A549 (cell line): ENCODE results near the gene ACE. TPM values are rescaled to one million over a fixed set of nuclear protein-coding genes. Genes with fewer than 3 reads are reported as not detected.
A peak's percentile ranks its signal among the peaks of the same experiment; 100 is the strongest.

Experiments used
- ATAC-seq, 2 experiments: fragments of 200-7000 bp in 1 of 2; fragments of >200 bp in 1 of 2; cut with Nextera tagmentation in 1 of 2; cut with Tn5 transposase in 1 of 2; 3 replicates each; pipeline versions ENCODE4 v1.8.0 to v1.9.1; 2018 to 2020; ENCODE audit warnings: mild to moderate bottlenecking in 1 of 2, moderate library complexity in 1 of 2
- CTCF ChIA-PET: fragments of 300-600 bp; sonication (Branson Sonifier 250); formaldehyde crosslinking; extraction: SDS; loops from one replicate; lab custom pipeline; 2021; ENCODE audit warnings: antibody characterized with exemption, inconsistent platforms; lab: Yijun Ruan, JAX
- POLR2A ChIA-PET: fragments of 350-600 bp; formaldehyde crosslinking; extraction: SDS; loops from one replicate; lab custom pipeline; 2021; ENCODE audit warnings: antibody characterized with exemption, inconsistent platforms; lab: Yijun Ruan, JAX
- DNase-seq, 2 experiments: peaks; one replicate each; pipeline versions ENCODE4 v3.0.0 to v3.0.0-alpha.2; 2011 to 2016; ENCODE audit warnings: low read depth in 1 of 2, low spot score in 1 of 2
- FAIRE-seq: peaks from 2 replicates; lab custom pipeline; 2011; peaks lifted over from hg19 to GRCh38; lab: Jason Lieb, UNC
- H3K27ac ChIP-seq, 2 experiments: fragments of >200 bp; sonication (Bioruptor Twin); formaldehyde crosslinking; 3 replicates each; pipeline ENCODE4 v1.5.1; 2016 to 2017
- H3K4me1 ChIP-seq: fragments of >200 bp; sonication (Bioruptor Twin); formaldehyde crosslinking; 3 replicates; pipeline ENCODE4 v1.6.1; 2016
- H3K4me2 ChIP-seq: fragments of >200 bp; sonication (Bioruptor Twin); formaldehyde crosslinking; 3 replicates; pipeline ENCODE4 v1.6.1; 2016
- H3K4me3 ChIP-seq: fragments of >200 bp; sonication (Bioruptor Twin); formaldehyde crosslinking; 3 replicates; pipeline ENCODE4 v1.5.1; 2016
- H3K9me3 ChIP-seq: fragments of >200 bp; sonication (Bioruptor Twin); formaldehyde crosslinking; 3 replicates; pipeline ENCODE4 v1.6.1; 2016
- CBX8 ChIP-seq: fragments of 200-600 bp; sonication (generic); IDR thresholded peaks from 2 replicates; pipeline ENCODE4 v1.6.1; 2016
- CEBPB ChIP-seq, 2 experiments: fragments of >200 bp in 1 of 2; sonication (Bioruptor Twin) in 1 of 2; formaldehyde crosslinking in 1 of 2; IDR thresholded peaks; 2 replicates each; pipeline ENCODE4 v1.6.1; 2012 to 2016
- CTCF ChIP-seq: fragments of >200 bp; sonication (Bioruptor Twin); formaldehyde crosslinking; IDR thresholded peaks from 3 replicates; pipeline ENCODE4 v1.5.1; 2016
- E2F6 ChIP-seq: IDR thresholded peaks from 2 replicates; pipeline ENCODE4 v1.6.1; 2012; ENCODE audit warnings: low read depth, borderline replicate concordance
- EHF ChIP-seq: fragments of 250-450 bp; sonication (Bioruptor Pico); IDR thresholded peaks from 2 replicates; pipeline ENCODE4 v1.5.0; 2020; ENCODE audit warnings: mild to moderate bottlenecking
- EHMT2 ChIP-seq: fragments of 200-600 bp; sonication (generic); IDR thresholded peaks from 2 replicates; pipeline ENCODE4 v1.6.1; 2016; ENCODE audit warnings: antibody characterized with exemption, low read depth, mild to moderate bottlenecking, moderate library complexity
- ELK1 ChIP-seq: fragments of 150-350 bp; IDR thresholded peaks from 2 replicates; pipeline ENCODE4 v1.6.1; 2014; ENCODE audit warnings: low read depth, mild to moderate bottlenecking, low read length
- GATA3 ChIP-seq: IDR thresholded peaks from 2 replicates; pipeline ENCODE4 v1.6.1; 2012; ENCODE audit warnings: borderline replicate concordance
- HDAC2 ChIP-seq: fragments of 200-600 bp; sonication (generic); IDR thresholded peaks from 2 replicates; pipeline ENCODE4 v1.6.1; 2016
- HOXB5 ChIP-seq: fragments of 250-450 bp; sonication (Bioruptor Pico); IDR thresholded peaks from 2 replicates; pipeline ENCODE4 v1.5.0; 2020; ENCODE audit warnings: mild to moderate bottlenecking, moderate library complexity
- JUNB ChIP-seq: fragments of >200 bp; sonication (Bioruptor Twin); formaldehyde crosslinking; IDR thresholded peaks from 2 replicates; pipeline ENCODE4 v1.6.1; 2016
- KDM1A ChIP-seq: fragments of 200-600 bp; sonication (generic); IDR thresholded peaks from 2 replicates; pipeline ENCODE4 v1.6.1; 2016; ENCODE audit warnings: low read depth, mild to moderate bottlenecking
- MAFK ChIP-seq: fragments of 450-650 bp; IDR thresholded peaks from 2 replicates; pipeline ENCODE4 v1.6.1; 2014; ENCODE audit not compliant: partially characterized antibody
- MAX ChIP-seq: IDR thresholded peaks from 2 replicates; pipeline ENCODE4 v1.6.1; 2012
- NPAS2 ChIP-seq: fragments of 250-450 bp; sonication (Bioruptor Pico); IDR thresholded peaks from 2 replicates; pipeline ENCODE4 v1.8.0; 2022; ENCODE audit warnings: mild to moderate bottlenecking, moderate library complexity, borderline replicate concordance
- RAD21 ChIP-seq, 2 experiments: fragments of >200 bp in 1 of 2; sonication (Bioruptor Twin) in 1 of 2; formaldehyde crosslinking in 1 of 2; IDR thresholded peaks in 1 of 2; conservative IDR thresholded peaks in 1 of 2; 2 replicates in 1 of 2; 3 replicates in 1 of 2; pipeline ENCODE4 v1.6.1; 2012 to 2018; ENCODE audit warnings: inconsistent platforms in 1 of 2
- TP53 ChIP-seq: fragments of 250-450 bp; sonication (Bioruptor Pico); IDR thresholded peaks from 2 replicates; pipeline ENCODE4 v1.5.0; 2021; ENCODE audit warnings: mild to moderate bottlenecking, moderate library complexity
- ZFP36 ChIP-seq: fragments of 450-650 bp; IDR thresholded peaks from 2 replicates; pipeline ENCODE4 v1.6.1; 2014; ENCODE audit warnings: borderline replicate concordance; ENCODE audit not compliant: partially characterized antibody
- WGBS: methylation state at CpG from one replicate; pipeline ENCODE4 v1.1.6; 2017; ENCODE audit errors: missing lambda C conversion rate; 5-methylcytosine and 5-hydroxymethylcytosine counted together
- polyA plus RNA-seq, 4 experiments: library from polyadenylated mRNA; depleted of rRNA in 3 of 4; stranded (reverse); fragments of >200 nt; fragmentation: RNase III in 1 of 4; extraction: RNeasy Plus Mini Kit Qiagen cat#74134 plus additional on column Dnase treatment in 1 of 4; gene quantifications; 2 replicates in 3 of 4; 3 replicates in 1 of 4; pipeline ENCODE4 v1.2.3, GENCODE V29; 2011 to 2017
- TF ChIP-seq, protein P1 (sequence below): fragments of >200 bp; sonication (Bioruptor Twin); formaldehyde crosslinking; IDR thresholded peaks from 2 replicates; pipeline ENCODE4 v1.6.1; 2016

ACE gene
- polyA plus RNA-seq, 2 of the 4 experiments (the other 2 are of a cell fraction) = 0.22 to 0.52 TPM

DNA sequence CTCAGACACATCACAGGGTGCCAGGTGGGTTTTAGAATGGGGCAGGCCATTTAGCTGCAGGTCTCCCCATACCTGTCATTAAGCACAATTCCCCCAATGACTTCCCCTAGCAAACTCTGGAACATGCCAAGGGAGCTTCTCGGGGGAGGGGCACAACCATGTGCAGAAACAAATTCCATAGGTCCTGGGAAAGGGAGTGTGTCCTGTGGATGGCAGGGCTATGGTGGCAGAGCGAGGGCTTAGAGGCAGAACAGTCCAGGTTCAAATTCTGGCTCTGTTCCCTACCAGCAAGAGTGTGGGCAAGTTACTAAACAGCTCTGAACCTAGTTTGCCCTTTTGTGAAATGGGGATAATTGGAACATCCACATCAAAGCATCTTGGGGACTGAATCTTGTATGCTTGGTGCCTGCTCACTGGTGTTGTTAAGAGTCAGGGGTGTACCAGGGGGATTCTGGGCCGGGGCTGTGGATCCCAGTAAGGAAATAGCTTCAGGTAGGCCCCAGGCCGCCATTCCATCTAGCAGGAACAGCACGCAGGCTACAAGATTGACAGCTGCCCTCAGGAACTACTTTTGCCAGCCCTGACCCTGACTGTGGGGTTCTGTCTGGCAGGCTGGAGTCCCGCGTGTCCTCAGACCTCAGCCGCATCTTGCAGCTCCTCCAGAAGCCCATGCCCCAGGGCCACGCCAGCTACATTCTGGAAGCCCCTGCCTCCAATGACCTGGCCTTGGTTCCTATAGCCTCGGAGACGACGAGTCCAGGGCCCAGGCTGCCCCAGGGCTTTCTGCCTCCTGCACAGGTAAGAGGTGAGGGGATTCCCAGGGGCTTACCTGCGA lies 67.8 kb downstream of the ACE start:
- TF ChIP-seq HDAC2 (no peak), RAD21 (conservative IDR thresholded peaks at IDR 0.05 in 1 of 2, IDR thresholded peaks at IDR 0.05 in 1 of 2) (no peak), EHF (CRISPR knock-in tag) (no peak), CBX8 (no peak), KDM1A (no peak), EHMT2 (no peak), ZFP36 (no peak), HOXB5 (CRISPR knock-in tag) (no peak), JUNB (no peak), GATA3 (no peak), ELK1 (no peak), TP53 (CRISPR knock-in tag) (no peak), CTCF (no peak), MAFK (no peak)
- TF ChIP-seq, protein P1, sequence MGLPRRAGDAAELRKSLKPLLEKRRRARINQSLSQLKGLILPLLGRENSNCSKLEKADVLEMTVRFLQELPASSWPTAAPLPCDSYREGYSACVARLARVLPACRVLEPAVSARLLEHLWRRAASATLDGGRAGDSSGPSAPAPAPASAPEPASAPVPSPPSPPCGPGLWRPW = no peak
- Histone ChIP-seq H3K9me3 (no peaks in the 10 kb centered on the region), H3K4me1 (peaks cover 7% of the 10 kb centered on the region; the same call in 2 of the 3 replicates), H3K4me2 (no peak overlapping the region), H3K4me3 (no peak overlapping the region), H3K27ac (no peak overlapping the region)
- ChIA-PET POLR2A (no interaction called here), CTCF (interaction anchor here (0.6 to 3.9 kb wide), 11 partner anchors 8 to 480 kb away, joined by 3 to 18 read pairs (median 3); no protein-coding TSS in a partner anchor)
- WGBS = 85% methylated on average over 13 of the region's 13 CpGs
- no peak for ATAC-seq
- no peak for DNase-seq
- no peak for FAIRE-seq

DNA sequence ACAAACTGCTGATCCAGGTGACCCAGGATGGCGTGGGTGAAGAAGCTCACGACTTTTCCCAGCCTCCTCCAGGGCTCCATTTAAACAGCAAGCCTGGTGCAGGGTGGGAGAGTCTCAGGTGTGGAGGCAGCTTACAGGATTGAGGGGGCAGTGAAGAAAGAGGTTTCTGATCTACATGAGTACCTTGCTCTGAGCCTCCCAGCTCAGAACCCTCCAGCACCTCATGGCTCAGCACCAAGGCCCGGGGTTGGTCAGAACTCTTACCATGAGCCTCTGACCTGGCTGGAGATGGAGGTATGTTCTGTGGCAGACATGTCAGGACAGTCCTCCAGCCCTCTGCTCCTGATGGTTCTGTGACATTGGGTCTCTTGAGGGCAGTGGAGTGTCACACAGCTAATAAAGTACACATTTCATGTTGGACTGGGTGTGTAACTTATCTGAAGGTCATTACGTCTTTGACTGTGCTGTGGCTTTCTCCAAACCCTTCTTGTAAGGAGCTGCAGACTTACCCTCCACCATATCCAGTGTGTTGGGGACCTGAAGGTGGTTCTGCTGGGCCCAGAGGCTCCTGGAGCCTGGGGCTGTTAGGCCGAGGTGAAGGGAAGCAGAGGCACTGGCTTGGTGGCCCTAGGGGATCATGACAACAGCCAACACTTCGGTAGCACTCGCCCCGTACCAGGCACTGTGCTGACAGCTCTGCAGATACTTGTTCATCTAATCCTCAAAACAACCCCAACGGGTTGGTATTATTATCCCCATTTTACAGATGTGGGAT lies 69.6 kb downstream of the ACE start:
- CTCF ChIA-PET = interaction anchor here (0.7 to 3.9 kb wide), 6 partner anchors 8 to 121 kb away, joined by 3 to 18 read pairs (median 6); no protein-coding TSS in a partner anchor
- H3K4me1 ChIP-seq = peaks cover 7% of the 10 kb centered on the region; the same call in 2 of the 3 replicates
- no peaks in the 10 kb centered on the region for H3K9me3 ChIP-seq
- H3K27ac ChIP-seq = no peak overlapping the region
- WGBS = 75% methylated on average over 9 of the region's 9 CpGs
- no peak overlapping the region for H3K4me3 ChIP-seq
- DNase-seq = no peak
- no peak for TF ChIP-seq MAX
- no peak for TF ChIP-seq E2F6
- POLR2A ChIA-PET = no interaction called here
- H3K4me2 ChIP-seq = no peak overlapping the region
- no peak for FAIRE-seq
- ATAC-seq = no peak

GRCh38 chr17:63547083-63547523 lies 70.2 kb downstream of the ACE start:
- POLR2A ChIA-PET = no interaction called here
- CTCF ChIA-PET = interaction anchor here (1.8 to 2.8 kb wide), 2 partner anchors 65 to 68 kb away, joined by 9 to 13 read pairs; no protein-coding TSS in a partner anchor
- ATAC-seq (no peak), DNase-seq (no peak), FAIRE-seq (no peak)
- no peaks in the 10 kb centered on the region for H3K9me3 ChIP-seq
- H3K4me3 ChIP-seq = no peak overlapping the region
- WGBS = 69% methylated on average over 5 of the region's 5 CpGs
- no peak overlapping the region for H3K4me2 ChIP-seq
- no peak overlapping the region for H3K27ac ChIP-seq
- H3K4me1 ChIP-seq = peaks cover 10% of the 10 kb centered on the region
- TF ChIP-seq NPAS2 (CRISPR knock-in tag) (no peak), CEBPB (IDR thresholded peaks at IDR 0.05) (peak; percentile 15 to 24; a peak in 1 of 4 replicates)
